Smooth muscle cell (in vitro differentiated cells): ENCODE results near the gene C12orf56. TPM values are rescaled to one million over a fixed set of nuclear protein-coding genes. Genes with fewer than 3 reads are reported as not detected.
"Not testable (repeated sequence)": the region's sequence is repeated elsewhere in the genome, so short reads cannot be mapped to it uniquely, and the experiment has no call there.

Source experiments
- DNase-seq: peaks from one replicate; lab custom pipeline; 2025; ENCODE audit not compliant: unreplicated experiment; lab: John Stamatoyannopoulos, UW
- H2AFZ ChIP-seq: fragments of 200-600 bp; sonication (generic); 2 replicates; pipeline ENCODE4 v1.6.0; 2016; ENCODE audit warnings: antibody characterized with exemption, low read depth, mild to moderate bottlenecking
- H3F3A ChIP-seq: fragments of 200-600 bp; sonication (generic); 2 replicates; pipeline ENCODE4 v1.6.0; 2017; ENCODE audit warnings: antibody characterized with exemption, low read depth
- H3K27ac ChIP-seq: fragments of 200-600 bp; sonication (generic); 2 replicates; pipeline ENCODE4 v1.5.1; 2016; ENCODE audit warnings: low read depth, mild to moderate bottlenecking
- H3K27me3 ChIP-seq: fragments of 200-600 bp; sonication (generic); 2 replicates; pipeline ENCODE4 v1.6.1; 2016; ENCODE audit warnings: low read depth, mild to moderate bottlenecking
- H3K36me3 ChIP-seq: fragments of 200-600 bp; sonication (generic); 2 replicates; pipeline ENCODE4 v1.5.1; 2016; ENCODE audit warnings: low read depth
- H3K4me1 ChIP-seq: fragments of 200-600 bp; sonication (generic); 2 replicates; pipeline ENCODE4 v1.5.1; 2016; ENCODE audit warnings: low read depth
- H3K4me2 ChIP-seq: fragments of 200-600 bp; sonication (generic); 2 replicates; pipeline ENCODE4 v1.6.0; 2016; ENCODE audit warnings: mild to moderate bottlenecking
- H3K4me3 ChIP-seq: fragments of 200-600 bp; sonication (generic); 2 replicates; pipeline ENCODE4 v1.5.1; 2016; ENCODE audit warnings: mild to moderate bottlenecking
- H3K79me2 ChIP-seq: fragments of 200-600 bp; sonication (generic); 2 replicates; pipeline ENCODE4 v1.6.0; 2016; ENCODE audit warnings: low read depth, mild to moderate bottlenecking
- H3K9ac ChIP-seq: fragments of 200-600 bp; sonication (generic); 2 replicates; pipeline ENCODE4 v1.6.0; 2016; ENCODE audit warnings: low read depth
- H3K9me3 ChIP-seq: fragments of 200-600 bp; sonication (generic); replicated peaks from 2 replicates; pipeline ENCODE4 v1.5.1; 2016; ENCODE audit warnings: low read depth
- H4K20me1 ChIP-seq: fragments of 200-600 bp; sonication (generic); 2 replicates; pipeline ENCODE4 v1.6.0; 2016; ENCODE audit warnings: low read depth
- CTCF ChIP-seq: fragments of 200-600 bp; sonication (generic); IDR thresholded peaks from 2 replicates; pipeline ENCODE4 v1.5.1; 2017; ENCODE audit warnings: borderline replicate concordance, mild to moderate bottlenecking, antibody characterized with exemption; ENCODE audit not compliant: insufficient read depth, poor library complexity, severe bottlenecking
- WGBS: methylation state at CpG from one replicate; pipeline ENCODE4 v1.1.7; 2016; ENCODE audit warnings: low lambda C conversion rate; 5-methylcytosine and 5-hydroxymethylcytosine counted together
- polyA plus RNA-seq: library from polyadenylated mRNA; unstranded; fragments of >200 nt; fragmentation: Nextera tagmentation; extraction: Ambion mirVana; gene quantifications from 2 replicates; pipeline ENCODE4 v1.2.1, GENCODE V29; 2016
- total RNA-seq: library from RNA; depleted of rRNA; stranded (reverse); fragments of >200 nt; gene quantifications from 2 replicates; pipeline ENCODE4 v1.2.3, GENCODE V29; 2014

The C12orf56 gene
- total and polyA plus RNA-seq, 2 experiments from 2014 or later, result 0.67 to 1.1 TPM

- not testable (repeated sequence) for H3K27me3 ChIP-seq, DNase-seq, H3K4me1 ChIP-seq, H3K4me2 ChIP-seq, H3K79me2 ChIP-seq, H3K27ac ChIP-seq, H3K9ac ChIP-seq, H3K9me3 ChIP-seq, H3K4me3 ChIP-seq, H2AFZ ChIP-seq, H4K20me1 ChIP-seq, H3K36me3 ChIP-seq, H3F3A ChIP-seq
- WGBS, result 65% methylated on average over 2 of the region's 2 CpGs
Observed at GRCh38 chr12:64356209-64356608, 34.3 kb downstream of the C12orf56 start.

- 78% methylated on average over 4 of the region's 4 CpGs for WGBS
Observed at GRCh38 chr12:64352181-64352580, 38.4 kb downstream of the C12orf56 start.

DNA sequence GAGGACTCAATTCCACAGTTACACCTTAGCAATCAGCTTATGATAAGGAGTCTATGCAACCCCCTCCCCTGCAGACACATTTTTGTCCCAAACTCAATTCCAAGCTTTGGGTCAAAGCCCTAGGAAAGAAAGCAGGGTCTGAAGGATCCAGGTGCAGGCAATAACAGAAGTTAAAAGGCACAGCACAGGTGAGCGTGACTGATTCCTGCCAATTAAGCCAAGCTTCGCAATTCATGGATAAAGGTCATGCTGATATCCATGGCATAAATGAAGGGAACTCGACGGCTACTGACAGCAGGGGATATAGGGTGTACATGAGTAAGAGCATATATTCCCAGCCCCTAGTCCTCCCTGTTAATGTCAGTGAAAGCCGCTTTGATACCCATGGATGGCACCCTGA, 39.3 kb downstream of the C12orf56 start:
- Histone ChIP-seq H2AFZ (no peak overlapping the region), H3K9ac (no peak overlapping the region), H3K27ac (no peak overlapping the region), H3K36me3 (no peaks in the 10 kb centered on the region), H3K9me3 (peaks cover 4% of the 10 kb centered on the region), H3K4me2 (no peak overlapping the region), H3K27me3 (no peaks in the 10 kb centered on the region), H3K4me1 (no peaks in the 10 kb centered on the region), H3F3A (no peaks in the 10 kb centered on the region), H4K20me1 (no peaks in the 10 kb centered on the region), H3K4me3 (no peak overlapping the region), H3K79me2 (no peaks in the 10 kb centered on the region)
- 95% methylated on average over 5 of the region's 5 CpGs for WGBS
- TF ChIP-seq CTCF, result no peak
- DNase-seq, result no peak

More at GRCh38 chr12:64352181-64352580, 38.4 kb downstream of the C12orf56 start:
- Histone ChIP-seq H2AFZ (no peak overlapping the region), H3F3A (no peaks in the 10 kb centered on the region), H3K4me1 (no peaks in the 10 kb centered on the region), H3K79me2 (no peaks in the 10 kb centered on the region), H3K27me3 (no peaks in the 10 kb centered on the region), H3K4me3 (no peak overlapping the region), H3K9ac (no peak overlapping the region), H3K27ac (no peak overlapping the region), H3K36me3 (no peaks in the 10 kb centered on the region), H3K4me2 (no peak overlapping the region), H4K20me1 (no peaks in the 10 kb centered on the region), H3K9me3 (peaks cover 4% of the 10 kb centered on the region)
- no peak for DNase-seq
- no peak for TF ChIP-seq CTCF

- Histone ChIP-seq H3K27ac (no peak overlapping the region), H4K20me1 (no peaks in the 10 kb centered on the region), H3K4me2 (no peak overlapping the region), H3K27me3 (no peaks in the 10 kb centered on the region), H3K4me3 (no peak overlapping the region), H3F3A (no peaks in the 10 kb centered on the region), H2AFZ (no peak overlapping the region), H3K9ac (no peak overlapping the region), H3K36me3 (no peaks in the 10 kb centered on the region), H3K79me2 (no peaks in the 10 kb centered on the region), H3K9me3 (peaks cover 4% of the 10 kb centered on the region), H3K4me1 (no peaks in the 10 kb centered on the region)
- no peak for TF ChIP-seq CTCF
- no peak for DNase-seq
- 84% methylated on average over 2 of the region's 2 CpGs for WGBS
Observed at GRCh38 chr12:64347630-64348029, 42.9 kb downstream of the C12orf56 start.

GRCh38 chr12:64344631-64345030, 45.9 kb downstream of the C12orf56 start:
- H2AFZ ChIP-seq, H3K36me3 ChIP-seq, H3K79me2 ChIP-seq, H3F3A ChIP-seq, H3K27ac ChIP-seq, H4K20me1 ChIP-seq, H3K4me3 ChIP-seq, H3K9ac ChIP-seq, H3K4me1 ChIP-seq, H3K27me3 ChIP-seq, DNase-seq, H3K9me3 ChIP-seq, H3K4me2 ChIP-seq: not testable (repeated sequence)
- 90% methylated on average over 4 of the region's 4 CpGs for WGBS

DNA sequence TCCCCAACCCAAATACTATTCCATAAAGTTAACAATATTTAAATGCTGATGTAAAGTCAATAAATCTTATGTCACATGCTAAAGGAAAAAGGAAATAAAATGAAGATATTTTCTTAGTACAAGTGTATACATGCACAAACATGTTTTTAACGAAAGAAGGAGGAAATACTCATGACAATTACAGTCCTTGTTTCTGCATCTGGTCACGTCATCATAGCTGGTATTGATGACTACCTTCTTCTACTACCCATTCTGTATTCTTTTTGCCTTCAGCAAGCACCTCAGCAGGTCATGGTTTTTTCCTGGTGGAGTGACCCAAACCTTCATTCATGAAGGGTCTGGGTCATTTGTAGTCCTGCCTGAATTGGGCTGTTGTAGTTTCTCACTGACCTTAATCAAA, 50.0 kb downstream of the C12orf56 start:
- H3K9ac ChIP-seq, H3K4me1 ChIP-seq, H3K27ac ChIP-seq, H3K36me3 ChIP-seq, H3K4me3 ChIP-seq, H2AFZ ChIP-seq, H3K9me3 ChIP-seq, H3K4me2 ChIP-seq, DNase-seq, H3K27me3 ChIP-seq, H3F3A ChIP-seq, H4K20me1 ChIP-seq, H3K79me2 ChIP-seq: not testable (repeated sequence)
- 69% methylated on average over 2 of the region's 2 CpGs for WGBS
